ENCODE data around the gene WDFY4.

Gene WDFY4

GRCh38 chr10:48764486-48764885 is 79.8 kb downstream of the WDFY4 start:
- H3K9ac ChIP-seq (ENCODE audit: low read depth, low read length, poor library complexity, severe bottlenecking), result no peak overlapping the region
- TF ChIP-seq EZH2phosphoT487 (IDR thresholded peaks at IDR 0.05; ENCODE audit: borderline replicate concordance) (no peak), CTCF (conservative IDR thresholded peaks at IDR 0.05; ENCODE audit: low read length) (no peak)
- H3K79me2 ChIP-seq (ENCODE audit: insufficient read depth, low read length), result no peaks in the 10 kb centered on the region
- H4K20me1 ChIP-seq (ENCODE audit: insufficient read depth, low read length, poor library complexity, severe bottlenecking), result no peaks in the 10 kb centered on the region
- H3F3A ChIP-seq (ENCODE audit: low read depth), result no peaks in the 10 kb centered on the region
- H3K4me1 ChIP-seq (ENCODE audit: insufficient read depth, low read length, poor library complexity, severe bottlenecking), result no peaks in the 10 kb centered on the region
- no peak overlapping the region for H3K4me2 ChIP-seq (ENCODE audit: low read depth, low read length, poor library complexity, severe bottlenecking)
- H3K4me3 ChIP-seq (ENCODE audit: low read length, poor library complexity, severe bottlenecking), result no peak overlapping the region
- H3K27me3 ChIP-seq (ENCODE audit: insufficient read depth, low read length, poor library complexity, severe bottlenecking), result no peaks in the 10 kb centered on the region
- H3K36me3 ChIP-seq (ENCODE audit: insufficient read depth, low read length), result no peaks in the 10 kb centered on the region
- H3K9me3 ChIP-seq (ENCODE audit: insufficient read depth, low read depth, low read length), result no peaks in the 10 kb centered on the region
- no peaks in the 10 kb centered on the region for H3K9me2 ChIP-seq (replicated peaks; ENCODE audit: low read depth, low read length)
- H2AFZ ChIP-seq (ENCODE audit: low read length), result no peak overlapping the region

GRCh38 chr10:48765039-48765438 is 80.4 kb downstream of the WDFY4 start:
- Histone ChIP-seq H3K27me3 (ENCODE audit: insufficient read depth, low read length, poor library complexity, severe bottlenecking) (no peaks in the 10 kb centered on the region), H3K4me2 (ENCODE audit: low read depth, low read length, poor library complexity, severe bottlenecking) (no peak overlapping the region), H3F3A (ENCODE audit: low read depth) (no peaks in the 10 kb centered on the region), H3K79me2 (ENCODE audit: insufficient read depth, low read length) (no peaks in the 10 kb centered on the region), H3K4me1 (ENCODE audit: insufficient read depth, low read length, poor library complexity, severe bottlenecking) (no peaks in the 10 kb centered on the region), H3K9ac (ENCODE audit: low read depth, low read length, poor library complexity, severe bottlenecking) (no peak overlapping the region), H3K9me2 (replicated peaks; ENCODE audit: low read depth, low read length) (no peaks in the 10 kb centered on the region), H3K9me3 (ENCODE audit: insufficient read depth, low read depth, low read length) (no peaks in the 10 kb centered on the region), H2AFZ (ENCODE audit: low read length) (no peak overlapping the region), H3K4me3 (ENCODE audit: low read length, poor library complexity, severe bottlenecking) (no peak overlapping the region), H3K36me3 (ENCODE audit: insufficient read depth, low read length) (no peaks in the 10 kb centered on the region), H4K20me1 (ENCODE audit: insufficient read depth, low read length, poor library complexity, severe bottlenecking) (no peaks in the 10 kb centered on the region)
- TF ChIP-seq EZH2phosphoT487 (IDR thresholded peaks at IDR 0.05; ENCODE audit: borderline replicate concordance) (no peak), CTCF (conservative IDR thresholded peaks at IDR 0.05; ENCODE audit: low read length) (peak; percentile 47)

GRCh38 chr10:48765527-48765926 is 80.9 kb downstream of the WDFY4 start:
- H3K9me3 ChIP-seq (ENCODE audit: insufficient read depth, low read depth, low read length), result no peaks in the 10 kb centered on the region
- H3F3A ChIP-seq (ENCODE audit: low read depth), result no peaks in the 10 kb centered on the region
- H3K27me3 ChIP-seq (ENCODE audit: insufficient read depth, low read length, poor library complexity, severe bottlenecking), result no peaks in the 10 kb centered on the region
- no peak overlapping the region for H2AFZ ChIP-seq (ENCODE audit: low read length)
- no peaks in the 10 kb centered on the region for H3K36me3 ChIP-seq (ENCODE audit: insufficient read depth, low read length)
- H3K9ac ChIP-seq (ENCODE audit: low read depth, low read length, poor library complexity, severe bottlenecking), result no peak overlapping the region
- H3K9me2 ChIP-seq (replicated peaks; ENCODE audit: low read depth, low read length), result no peaks in the 10 kb centered on the region
- no peaks in the 10 kb centered on the region for H3K79me2 ChIP-seq (ENCODE audit: insufficient read depth, low read length)
- no peak overlapping the region for H3K4me2 ChIP-seq (ENCODE audit: low read depth, low read length, poor library complexity, severe bottlenecking)
- H3K4me1 ChIP-seq (ENCODE audit: insufficient read depth, low read length, poor library complexity, severe bottlenecking), result no peaks in the 10 kb centered on the region
- TF ChIP-seq CTCF (conservative IDR thresholded peaks at IDR 0.05; ENCODE audit: low read length), result no peak
- TF ChIP-seq EZH2phosphoT487 (IDR thresholded peaks at IDR 0.05; ENCODE audit: borderline replicate concordance), result no peak
- H4K20me1 ChIP-seq (ENCODE audit: insufficient read depth, low read length, poor library complexity, severe bottlenecking), result no peaks in the 10 kb centered on the region
- no peak overlapping the region for H3K4me3 ChIP-seq (ENCODE audit: low read length, poor library complexity, severe bottlenecking)
